H1 (cell line): ENCODE measurements around the gene IFT27. TPM values are rescaled to one million over a fixed set of nuclear protein-coding genes. Genes with fewer than 3 reads are reported as not detected.

Source experiments
- E2F6 ChIP-seq: IDR thresholded peaks from 2 replicates; pipeline ENCODE4 v1.6.1; 2012; ENCODE audit warnings: inconsistent platforms
- SAP30 ChIP-seq: fragments of 300-600 bp; sonication (generic); IDR thresholded peaks from 2 replicates; pipeline ENCODE4 v1.7.1; 2012; ENCODE audit warnings: low read length, moderate library complexity, mild to moderate bottlenecking, inconsistent platforms; ENCODE audit not compliant: insufficient read depth, insufficient replicate concordance
- polyA plus RNA-seq, 7 experiments: library from polyadenylated mRNA; depleted of rRNA in 3 of 7; stranded (reverse) in 5 of 7; unstranded in 2 of 7; fragments of >200 nt in 5 of 7; fragments of 200-250 nt in 2 of 7; gene quantifications; 1 replicate in 5 of 7; 2 replicates in 1 of 7; 4 replicates in 1 of 7; pipeline versions ENCODE4 v1.2.1 to v1.2.3, GENCODE V29; 2011 to 2013; ENCODE audit warnings: missing spikeins in 2 of 7, mixed read lengths in 2 of 7
- total RNA-seq: library from RNA; stranded (reverse); fragmentation: NEBNext Ultra II Directional; extraction: Animal tissue kit (Norgen Biotek cat#: 25700); gene quantifications from 2 replicates; pipeline ENCODE4 v1.2.1, GENCODE V29; 2021
- TF ChIP-seq, protein P1 (sequence below): IDR thresholded peaks from 2 replicates; pipeline ENCODE4 v1.6.1; 2011; ENCODE audit warnings: low read length, improper control_type of control experiment

Gene IFT27
- total and polyA plus RNA-seq, 2 of the 8 experiments (the other 6 are each of a cell fraction or from before 2014, with no cell fraction given), result 36.4 to 46.2 TPM

DNA sequence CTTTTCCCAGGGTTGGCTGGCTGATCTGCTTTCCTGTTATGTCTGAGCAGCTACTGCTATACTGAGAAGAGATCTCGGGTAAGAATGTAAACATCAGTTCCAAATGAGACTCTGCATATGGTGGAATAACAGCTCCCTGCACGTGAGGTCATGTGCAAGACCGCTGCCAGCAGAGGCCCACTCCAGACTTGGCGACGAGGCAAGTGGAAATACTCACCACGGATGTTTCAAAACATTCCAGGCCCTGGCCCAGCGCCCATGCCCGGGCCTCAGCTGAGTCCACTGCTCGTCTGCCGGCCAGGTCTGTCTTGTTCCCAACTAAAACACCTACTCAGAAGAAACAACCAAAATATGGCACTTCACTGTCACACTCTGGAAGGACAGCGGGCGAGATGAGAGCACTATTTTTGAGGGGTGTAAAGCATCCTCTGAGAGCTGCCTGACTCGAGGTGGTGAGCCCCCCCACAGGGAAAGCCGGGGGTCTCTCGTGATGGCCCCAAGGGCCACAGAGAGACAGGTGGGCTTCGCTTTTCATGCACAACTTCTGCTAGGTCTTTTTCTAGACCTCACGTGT lies 13.1 kb downstream of the IFT27 start (continued):
- TF ChIP-seq, protein P1, sequence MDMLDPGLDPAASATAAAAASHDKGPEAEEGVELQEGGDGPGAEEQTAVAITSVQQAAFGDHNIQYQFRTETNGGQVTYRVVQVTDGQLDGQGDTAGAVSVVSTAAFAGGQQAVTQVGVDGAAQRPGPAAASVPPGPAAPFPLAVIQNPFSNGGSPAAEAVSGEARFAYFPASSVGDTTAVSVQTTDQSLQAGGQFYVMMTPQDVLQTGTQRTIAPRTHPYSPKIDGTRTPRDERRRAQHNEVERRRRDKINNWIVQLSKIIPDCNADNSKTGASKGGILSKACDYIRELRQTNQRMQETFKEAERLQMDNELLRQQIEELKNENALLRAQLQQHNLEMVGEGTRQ, result no peak
- no peak for TF ChIP-seq E2F6
- TF ChIP-seq SAP30, result no peak
